Heart right ventricle (tissue), 16 donors: ENCODE data around the gene DNAH10. TPM values are rescaled to one million over a fixed set of nuclear protein-coding genes. Genes with fewer than 3 reads are reported as not detected.
A peak's percentile ranks its signal among the peaks of the same experiment; 100 is the strongest.

Experiments used
- ATAC-seq, 8 donors: fragments of 200-7000 bp; cut with Tn5 transposase; one replicate each; pipeline ENCODE4 v1.9.1; 2020; ENCODE audit warnings: mild to moderate bottlenecking in 8 of 8, moderate library complexity in 8 of 8, moderate number of reproducible peaks in 1 of 8
- DNase-seq, 2 donors: peaks; one replicate each; pipeline ENCODE4 v3.0.0-alpha.2; 2020
- H3K27ac ChIP-seq, 10 donors: fragments of 200-600 bp; sonication (generic) in 2 of 10; one replicate each; pipeline versions ENCODE4 v1.5.0 to v1.8.0; 2020 to 2022; ENCODE audit warnings: mild to moderate bottlenecking in 3 of 10
- H3K27me3 ChIP-seq, 7 donors: fragments of 200-600 bp; one replicate each; pipeline ENCODE4 v1.8.0; 2021 to 2022; ENCODE audit warnings: mild to moderate bottlenecking in 2 of 7
- H3K36me3 ChIP-seq, 9 donors: fragments of 200-600 bp; sonication (generic) in 1 of 9; one replicate each; pipeline versions ENCODE4 v1.5.0 to v1.8.0; 2020 to 2022; ENCODE audit warnings: mild to moderate bottlenecking in 2 of 9
- H3K4me1 ChIP-seq, 9 donors: fragments of 200-600 bp; sonication (generic) in 1 of 9; one replicate each; pipeline versions ENCODE4 v1.5.0 to v1.8.0; 2020 to 2022; ENCODE audit warnings: mild to moderate bottlenecking in 4 of 9
- H3K4me3 ChIP-seq, 10 donors: fragments of 200-600 bp; sonication (generic) in 2 of 10; one replicate each; pipeline versions ENCODE4 v1.5.0 to v1.8.0; 2020 to 2022; ENCODE audit warnings: mild to moderate bottlenecking in 7 of 10, moderate library complexity in 2 of 10
- H3K9me3 ChIP-seq, 11 donors: fragments of 200-600 bp in 10 of 11; sonication (generic) in 2 of 11; one replicate each; pipeline versions ENCODE4 v1.5.0 to v1.8.0; 2013 to 2022; ENCODE audit warnings: mild to moderate bottlenecking in 2 of 11, control low read depth in 1 of 11, moderate library complexity in 1 of 11
- WGBS, 2 donors: extraction: QIAGEN DNeasy Blood & Tissue Kit; methylation state at CpG; one replicate each; pipeline ENCODE4 v1.1.7; 2013; ENCODE audit warnings: inconsistent platforms in 1 of 2; 5-methylcytosine and 5-hydroxymethylcytosine counted together
- intact Hi-C, 10 donors: fragments of 100-400 bp; cut with DNase I; formaldehyde crosslinking; loops; one replicate each; pipeline versions ENCODE4 v1.11.1 to v1.14.2; 2022
- polyA plus RNA-seq, 2 donors: library from polyadenylated mRNA; stranded (reverse); fragments of 200-250 nt; gene quantifications; one replicate each; pipeline ENCODE4 v1.2.3, GENCODE V29; 2013
- total RNA-seq, 10 donors: library from RNA; stranded (reverse); fragmentation: NEBNext Ultra II Directional in 3 of 10; extraction: Animal tissue kit (Norgen Biotek cat#: 25700) in 3 of 10; gene quantifications; one replicate each; pipeline versions ENCODE4 v1.2.1 to v1.2.4, GENCODE V29; 2021 to 2023
- TF ChIP-seq, protein P1 (sequence below), 9 donors: fragments of 200-600 bp; sonication (generic) in 2 of 9; IDR thresholded peaks; one replicate each; pipeline versions ENCODE4 v1.5.0 to v1.8.0; 2021 to 2022; ENCODE audit warnings: antibody characterized with exemption in 9 of 9, mild to moderate bottlenecking in 5 of 9, moderate library complexity in 1 of 9
- donor health status: Arrhythmogenic right ventricular cardiomyopathy.
- donor health status: ischemic (EF 13 %, LVEDD 7.1; RV severe dilation, severe dysfunction).
- donor health status: healthy with polysubstance abuse.
- donor health status: DM: no; HTN: yes; CAD: no.
- donor health status: DM: no; HTN: no; CAD: no.
- donor health status: ischemic (EF 25% LVEDD 6.9; RV normal size, moderate dysfunction).
- donor health status: ischemic (EF 25% LVEDD 5.7; RV mildly dilated, moderate dysfunction).
- donor health status: healthy.
- donor health status: DM: yes; HTN: yes; CAD: no.
- donor health status: Ischemic cardiomyopathy.
- donor health status: ischemic (EF 35%, LVEDD 5.7; RV mildly dilated, moderate dysfunction).
- donor health status: nonischemic (EF 11% LVEDD 7.7; RV severe dilation, severe dysfunction).
- donor health status: DM: yes; HTN: yes; CAD: no.
- donor health status: PGD.
- donor health status: ischemic (EF 29% LVEDD 5.4; RV normal size, mild dysfunction).
- donor health status: nonischemic (EF 23%, LVEDD 6.1; RV moderate dilation, normal function).

DNAH10 gene
- total and polyA plus RNA-seq, 12 donors: 0.05 to 0.60 (median 0.09) TPM; not detected in 3

GRCh38 chr12:123902821-123903220 is 140.7 kb downstream of the DNAH10 start:
- H3K4me1 ChIP-seq: peaks cover 0 to 11% (median 3%) of the 10 kb centered on the region in 9 donors
- no peak for ATAC-seq
- DNase-seq: no peak
- TF ChIP-seq, protein P1, sequence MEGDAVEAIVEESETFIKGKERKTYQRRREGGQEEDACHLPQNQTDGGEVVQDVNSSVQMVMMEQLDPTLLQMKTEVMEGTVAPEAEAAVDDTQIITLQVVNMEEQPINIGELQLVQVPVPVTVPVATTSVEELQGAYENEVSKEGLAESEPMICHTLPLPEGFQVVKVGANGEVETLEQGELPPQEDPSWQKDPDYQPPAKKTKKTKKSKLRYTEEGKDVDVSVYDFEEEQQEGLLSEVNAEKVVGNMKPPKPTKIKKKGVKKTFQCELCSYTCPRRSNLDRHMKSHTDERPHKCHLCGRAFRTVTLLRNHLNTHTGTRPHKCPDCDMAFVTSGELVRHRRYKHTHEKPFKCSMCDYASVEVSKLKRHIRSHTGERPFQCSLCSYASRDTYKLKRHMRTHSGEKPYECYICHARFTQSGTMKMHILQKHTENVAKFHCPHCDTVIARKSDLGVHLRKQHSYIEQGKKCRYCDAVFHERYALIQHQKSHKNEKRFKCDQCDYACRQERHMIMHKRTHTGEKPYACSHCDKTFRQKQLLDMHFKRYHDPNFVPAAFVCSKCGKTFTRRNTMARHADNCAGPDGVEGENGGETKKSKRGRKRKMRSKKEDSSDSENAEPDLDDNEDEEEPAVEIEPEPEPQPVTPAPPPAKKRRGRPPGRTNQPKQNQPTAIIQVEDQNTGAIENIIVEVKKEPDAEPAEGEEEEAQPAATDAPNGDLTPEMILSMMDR (IDR thresholded peaks at IDR 0.05): no peak
- no peaks in the 10 kb centered on the region for H3K36me3 ChIP-seq
- H3K4me3 ChIP-seq: no peak overlapping the region
- 94 to 95% methylated on average over 13 of the region's 13 CpGs for WGBS, 2 donors
- H3K27ac ChIP-seq: no peak overlapping the region
- no peaks in the 10 kb centered on the region for H3K9me3 ChIP-seq
- H3K27me3 ChIP-seq: peaks cover 0 to 35% (median 6%) of the 10 kb centered on the region in 7 donors
- intact Hi-C loops: loop anchor here in 3 of 10 donors (5.0 to 10.0 kb wide), 4 partner anchors 82 to 872 kb away; no protein-coding TSS in a partner anchor

GRCh38 chr12:123903301-123904065 is 141.4 kb downstream of the DNAH10 start:
- 84 to 86% methylated on average over 22 of the region's 22 CpGs for WGBS, 2 donors
- TF ChIP-seq, protein P1 (IDR thresholded peaks at IDR 0.05): no peak
- DNase-seq (no peak), ATAC-seq (peak in 1 of 8 donors; percentile 29)
- no peak overlapping the region for H3K4me3 ChIP-seq
- H3K9me3 ChIP-seq: no peaks in the 10 kb centered on the region
- H3K4me1 ChIP-seq: peaks cover 0 to 11% (median 3%) of the 10 kb centered on the region in 9 donors
- H3K27ac ChIP-seq: no peak overlapping the region
- peaks cover 0 to 29% (median 6%) of the 10 kb centered on the region in 7 donors for H3K27me3 ChIP-seq
- no peaks in the 10 kb centered on the region for H3K36me3 ChIP-seq
- intact Hi-C loops: loop anchor here in 5 of 10 donors (2.0 to 10.0 kb wide), 6 partner anchors 81 to 871 kb away; no protein-coding TSS in a partner anchor

DNA sequence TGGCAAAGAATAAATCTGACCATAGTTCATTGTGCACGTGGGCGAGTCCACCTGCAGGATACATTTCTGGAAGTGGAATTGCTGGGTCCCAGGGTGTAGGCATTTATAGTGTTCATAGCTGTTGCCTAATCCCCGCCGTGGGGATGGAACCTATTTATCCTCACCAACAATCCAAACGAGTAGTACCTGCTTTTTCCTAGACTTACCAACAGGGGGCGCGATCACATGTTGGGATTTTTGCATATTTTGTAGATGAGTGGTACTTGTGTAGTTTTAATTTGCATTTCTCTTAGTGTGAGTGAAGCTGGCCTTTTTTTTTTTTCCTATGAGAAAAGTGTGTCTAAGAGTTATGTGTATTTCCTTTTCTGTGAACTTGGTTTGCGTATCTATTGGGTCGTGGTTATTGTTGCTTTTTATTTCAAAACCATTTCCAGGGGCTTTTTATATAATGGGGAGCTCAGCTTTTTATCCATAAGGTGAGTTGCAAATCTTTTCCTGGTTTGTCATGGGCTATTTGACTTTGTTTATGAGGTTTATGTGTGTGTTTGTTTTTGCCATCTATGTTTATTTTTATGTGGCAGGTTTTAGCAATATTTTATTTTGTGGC is 143.3 kb downstream of the DNAH10 start:
- no peak for ATAC-seq
- intact Hi-C loops: loop anchor here in 9 of 10 donors (1.0 to 10.0 kb wide), 10 partner anchors 77 to 869 kb away; no protein-coding TSS in a partner anchor

More for the DNA sequence above, 143.3 kb downstream of the DNAH10 start:
- H3K4me3 ChIP-seq: no peak overlapping the region
- peaks cover 0 to 20% (median 6%) of the 10 kb centered on the region in 7 donors for H3K27me3 ChIP-seq
- H3K9me3 ChIP-seq: no peaks in the 10 kb centered on the region
- no peak overlapping the region for H3K27ac ChIP-seq
- H3K4me1 ChIP-seq: peaks cover 0 to 11% (median 3%) of the 10 kb centered on the region in 9 donors
- WGBS, 2 donors: 34 to 38% methylated on average over 9 of the region's 9 CpGs
- H3K36me3 ChIP-seq: no peaks in the 10 kb centered on the region
- DNase-seq: peak in 1 of 2 donors; percentile 55
- TF ChIP-seq, protein P1 (IDR thresholded peaks at IDR 0.05): peak; percentile 67 to 83 (median 77)
